Activated T-helper 17 cell treated with anti-CD3 and anti-CD28 coated beads, Interleukin-2, amount 50 U/mL, for 72 hours (primary cell): ENCODE data around the gene FAM236C. TPM values are rescaled to one million over a fixed set of nuclear protein-coding genes. Genes with fewer than 3 reads are reported as not detected.
"Not testable (repeated sequence)": the region's sequence is repeated elsewhere in the genome, so short reads cannot be mapped to it uniquely, and the experiment has no call there.

Experiments used
- ATAC-seq: fragments of 150-1000 bp; cut with Tn5 transposase; replicated peaks from 2 replicates; pipeline ENCODE4 v1.10.0; 2021; ENCODE audit warnings: mild to moderate bottlenecking, moderate library complexity
- H3K27ac Mint-ChIP-seq: one replicate; pipeline ENCODE4 v1.8.0; 2022; ENCODE audit warnings: mixed read lengths
- H3K27me3 Mint-ChIP-seq: one replicate; pipeline ENCODE4 v1.8.0; 2022; ENCODE audit warnings: mixed read lengths
- H3K36me3 Mint-ChIP-seq: one replicate; pipeline ENCODE4 v1.8.0; 2022; ENCODE audit warnings: low read depth, mild to moderate bottlenecking, mixed read lengths
- H3K4me1 Mint-ChIP-seq: one replicate; pipeline ENCODE4 v1.8.0; 2022; ENCODE audit warnings: mixed read lengths
- H3K4me3 Mint-ChIP-seq: one replicate; pipeline ENCODE4 v1.8.0; 2022; ENCODE audit warnings: mild to moderate bottlenecking, mixed read lengths
- H3K9me3 Mint-ChIP-seq: one replicate; pipeline ENCODE4 v1.8.0; 2022; ENCODE audit warnings: mixed read lengths
- total RNA-seq, 2 donors: library from RNA; stranded (reverse); gene quantifications; one replicate each; pipeline ENCODE4 v1.2.3, GENCODE V29; 2022

The FAM236C gene
- not detected for total RNA-seq

GRCh38 chrX:72912315-72912714 is at the start of gene FAM236C:
TSS of gene FAM236C (plus strand) at chrX:72912615. CDS start at chrX:72912715, 100 bp downstream.
- not testable (repeated sequence) for H3K36me3 Mint-ChIP-seq, ATAC-seq, H3K9me3 Mint-ChIP-seq

DNA sequence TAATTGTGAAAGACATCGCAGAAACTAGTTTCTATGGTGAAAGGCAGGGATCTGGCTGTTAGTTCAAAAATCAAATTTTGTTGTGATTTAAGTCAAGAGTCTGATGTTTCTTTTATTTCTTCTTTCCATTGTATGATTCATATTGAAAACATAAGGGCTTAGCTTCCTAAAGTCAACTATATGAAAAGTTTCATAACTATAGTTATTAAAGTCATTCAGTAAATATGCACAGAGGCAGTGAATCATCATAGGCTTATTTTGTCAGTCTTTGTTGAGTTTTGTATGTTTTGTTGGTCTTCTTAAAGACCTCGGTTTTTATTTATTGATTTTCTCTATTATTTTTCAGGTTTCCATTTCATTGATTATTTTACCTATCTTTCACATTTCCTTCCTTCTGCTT is 29.5 kb upstream of the FAM236C start:
- H3K4me1 Mint-ChIP-seq, H3K27me3 Mint-ChIP-seq, H3K36me3 Mint-ChIP-seq, H3K4me3 Mint-ChIP-seq, ATAC-seq, H3K9me3 Mint-ChIP-seq, H3K27ac Mint-ChIP-seq: not testable (repeated sequence)

More at GRCh38 chrX:72912315-72912714, at the start of gene FAM236C:
- not testable (repeated sequence) for H3K4me1 Mint-ChIP-seq, H3K27ac Mint-ChIP-seq, H3K27me3 Mint-ChIP-seq, H3K4me3 Mint-ChIP-seq

- H3K36me3 Mint-ChIP-seq, H3K27me3 Mint-ChIP-seq, H3K9me3 Mint-ChIP-seq, ATAC-seq, H3K27ac Mint-ChIP-seq, H3K4me3 Mint-ChIP-seq, H3K4me1 Mint-ChIP-seq: not testable (repeated sequence)
Observed at GRCh38 chrX:72889740-72890139, 22.7 kb upstream of the FAM236C start.

DNA sequence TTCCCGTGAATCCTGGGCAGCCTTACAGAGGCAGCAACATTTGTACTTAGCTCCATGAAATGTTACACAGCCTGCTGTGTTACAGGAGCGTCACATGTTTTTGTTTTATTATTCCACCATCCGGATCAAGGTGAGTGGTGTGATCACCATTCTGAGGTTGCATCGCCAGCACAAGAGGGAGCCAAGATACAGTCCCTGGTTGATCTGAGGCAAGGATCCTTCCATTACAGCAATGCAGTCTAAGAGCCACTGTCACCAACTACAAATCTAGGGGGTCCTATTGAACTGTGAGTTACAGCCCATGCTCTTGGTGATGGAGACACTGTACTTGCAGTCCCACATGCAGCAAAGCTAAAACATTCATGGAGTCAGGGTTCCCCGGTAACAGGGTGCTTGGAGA is 3.7 kb downstream of the FAM236C start:
- not testable (repeated sequence) for ATAC-seq, H3K4me3 Mint-ChIP-seq, H3K9me3 Mint-ChIP-seq

DNA sequence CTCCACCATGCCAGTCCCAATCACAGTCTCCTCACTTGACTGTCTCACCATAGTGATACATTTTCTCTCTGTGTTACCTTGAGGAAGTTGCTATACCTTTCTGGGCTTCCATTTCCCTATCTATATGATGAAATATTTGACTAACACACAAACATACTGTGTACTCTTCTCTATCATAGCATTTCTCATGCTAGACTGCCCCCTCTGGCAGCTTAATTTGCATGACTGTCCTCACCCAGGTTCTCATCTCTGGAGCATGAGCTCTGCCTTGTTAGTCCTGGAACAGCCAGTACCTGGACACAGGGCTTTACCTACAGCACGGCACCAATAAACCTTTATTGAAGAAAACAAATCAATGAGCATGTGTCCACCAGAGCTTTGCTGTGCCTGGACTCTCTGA is 19.9 kb downstream of the FAM236C start:
- H3K27ac Mint-ChIP-seq, ATAC-seq, H3K4me1 Mint-ChIP-seq, H3K4me3 Mint-ChIP-seq, H3K36me3 Mint-ChIP-seq, H3K27me3 Mint-ChIP-seq, H3K9me3 Mint-ChIP-seq: not testable (repeated sequence)

More for the DNA sequence above, 3.7 kb downstream of the FAM236C start:
- H3K36me3 Mint-ChIP-seq, H3K27me3 Mint-ChIP-seq, H3K4me1 Mint-ChIP-seq, H3K27ac Mint-ChIP-seq: not testable (repeated sequence)

GRCh38 chrX:72936455-72936854 is 24.0 kb downstream of the FAM236C start:
- H3K4me1 Mint-ChIP-seq, ATAC-seq, H3K36me3 Mint-ChIP-seq, H3K4me3 Mint-ChIP-seq, H3K27ac Mint-ChIP-seq, H3K9me3 Mint-ChIP-seq, H3K27me3 Mint-ChIP-seq: not testable (repeated sequence)

DNA sequence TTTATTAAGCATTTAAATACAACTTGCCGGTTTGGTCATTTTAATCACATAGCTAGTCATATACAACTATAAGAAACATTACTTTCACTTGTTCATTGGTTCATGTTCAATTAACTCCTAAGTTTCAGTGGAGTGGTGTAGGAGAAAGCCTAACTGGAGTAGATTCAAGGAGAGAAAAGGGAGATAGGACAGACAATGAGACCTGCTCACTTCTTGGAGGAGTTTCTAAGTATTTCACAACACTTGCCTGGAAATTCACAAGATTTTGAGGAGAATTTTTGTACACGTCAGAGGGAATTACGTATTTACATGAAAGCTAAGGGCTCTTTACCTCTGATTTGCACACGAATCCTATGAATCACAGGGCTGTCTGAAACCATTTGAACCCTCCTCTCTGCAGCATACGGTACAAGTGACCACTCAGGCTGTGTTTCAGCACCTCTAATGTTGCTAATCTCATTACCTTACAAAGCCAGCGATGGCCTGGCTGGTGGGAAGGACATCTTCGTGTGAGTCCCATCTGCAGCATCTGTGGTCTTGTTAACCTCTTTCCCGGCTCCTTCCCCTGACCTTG is 24.6 kb downstream of the FAM236C start:
- H3K9me3 Mint-ChIP-seq, H3K4me1 Mint-ChIP-seq, H3K27me3 Mint-ChIP-seq, ATAC-seq, H3K27ac Mint-ChIP-seq, H3K36me3 Mint-ChIP-seq, H3K4me3 Mint-ChIP-seq: not testable (repeated sequence)

- H3K4me1 Mint-ChIP-seq, H3K36me3 Mint-ChIP-seq, ATAC-seq, H3K4me3 Mint-ChIP-seq, H3K9me3 Mint-ChIP-seq, H3K27ac Mint-ChIP-seq, H3K27me3 Mint-ChIP-seq: not testable (repeated sequence)
Observed at GRCh38 chrX:72937906-72938305, 25.5 kb downstream of the FAM236C start, which contains the start of gene FAM236A. TSS of gene FAM236A (plus strand) at chrX:72938206. CDS start at chrX:72938263, 57 bp downstream.

DNA sequence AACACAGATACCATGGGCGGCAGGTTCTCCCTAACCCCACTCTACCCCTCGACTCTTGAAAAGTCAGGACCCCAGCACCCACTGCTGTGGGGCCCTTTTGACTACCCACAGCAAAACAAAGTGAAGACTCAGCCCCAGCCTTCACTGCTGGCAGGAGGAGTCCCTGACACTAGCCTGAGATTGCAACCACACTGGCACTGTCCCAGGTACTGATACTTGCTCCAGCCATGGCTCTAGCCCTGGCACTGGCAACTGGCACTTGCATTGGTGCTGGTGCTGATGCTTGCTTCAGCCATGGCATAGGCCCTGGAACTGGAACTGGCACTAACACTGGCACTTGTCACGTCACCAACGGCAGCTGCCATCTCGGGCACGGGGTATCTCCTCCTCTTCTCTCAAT is 29.9 kb downstream of the FAM236C start:
- not testable (repeated sequence) for H3K27ac Mint-ChIP-seq, H3K9me3 Mint-ChIP-seq, H3K36me3 Mint-ChIP-seq, H3K27me3 Mint-ChIP-seq, H3K4me1 Mint-ChIP-seq, H3K4me3 Mint-ChIP-seq, ATAC-seq

DNA sequence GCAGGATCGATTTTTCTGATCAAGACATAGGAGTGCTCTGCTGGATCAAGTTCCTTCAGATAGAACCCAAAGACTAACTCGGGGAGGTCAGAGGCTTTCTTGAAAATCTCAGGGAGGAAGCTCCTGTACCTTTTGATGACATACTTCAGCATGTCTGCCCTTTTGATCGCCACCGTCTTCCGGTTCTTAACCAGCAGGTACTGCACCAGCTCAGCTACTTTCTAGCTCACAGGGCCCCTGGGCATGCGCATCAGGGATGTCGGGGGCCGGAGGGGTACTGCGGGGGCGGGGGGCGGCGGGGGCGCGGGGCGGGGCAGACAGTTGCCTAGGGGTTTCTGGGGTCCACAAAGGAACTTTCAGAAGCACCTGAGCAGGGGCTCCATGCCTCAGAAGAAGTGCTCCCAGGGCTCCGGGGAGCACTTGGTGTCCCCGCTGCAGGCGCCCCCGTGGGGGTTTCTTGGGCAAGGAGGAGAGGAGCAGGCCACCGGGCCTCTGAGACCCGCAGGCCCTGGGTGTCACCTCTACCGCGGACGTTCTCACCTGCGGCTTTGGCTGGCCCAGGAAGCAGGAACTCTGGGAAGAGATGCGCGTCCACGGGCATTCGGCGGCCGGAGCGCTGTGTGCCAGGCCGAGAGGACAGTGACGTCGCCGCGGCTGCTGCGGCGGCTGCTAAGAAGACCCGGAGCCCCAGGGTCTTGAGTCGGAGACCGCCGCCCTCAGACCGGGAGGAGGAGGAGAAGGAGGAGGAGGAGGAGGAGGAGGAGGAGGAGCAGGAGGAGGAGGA is 30.8 kb downstream of the FAM236C start:
- not testable (repeated sequence) for H3K27me3 Mint-ChIP-seq, H3K4me3 Mint-ChIP-seq, H3K4me1 Mint-ChIP-seq, H3K27ac Mint-ChIP-seq, H3K9me3 Mint-ChIP-seq, H3K36me3 Mint-ChIP-seq
- ATAC-seq: peak; percentile 89

GRCh38 chrX:72943819-72944169 is 31.4 kb downstream of the FAM236C start, which contains the start of gene DMRTC1:
TSS of gene DMRTC1 (minus strand) at chrX:72943837. CDS start at chrX:72875694, 68,143 bp downstream.
- peak; percentile 81 for ATAC-seq
- not testable (repeated sequence) for H3K4me1 Mint-ChIP-seq, H3K9me3 Mint-ChIP-seq, H3K4me3 Mint-ChIP-seq, H3K27ac Mint-ChIP-seq, H3K36me3 Mint-ChIP-seq, H3K27me3 Mint-ChIP-seq

DNA sequence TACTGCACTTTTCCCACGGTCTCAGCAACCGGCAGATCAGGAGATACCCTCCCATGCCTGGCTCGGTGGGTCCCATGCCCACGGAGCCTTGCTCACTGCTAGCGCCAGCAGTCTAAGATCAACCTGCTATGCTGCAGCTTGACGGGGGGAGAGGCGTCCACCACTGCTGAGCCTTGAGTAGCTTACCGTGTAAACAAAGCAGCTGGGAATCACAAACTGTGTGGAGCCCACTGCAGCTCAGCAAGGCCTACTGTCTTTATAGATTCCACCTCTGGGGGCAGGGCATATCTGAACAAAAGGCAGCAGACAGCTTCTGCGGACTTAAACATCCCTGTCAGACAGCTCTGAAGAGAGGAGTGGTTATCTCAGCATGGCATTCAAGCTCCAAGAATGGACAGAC is 47.6 kb downstream of the FAM236C start:
- not testable (repeated sequence) for ATAC-seq, H3K9me3 Mint-ChIP-seq, H3K27me3 Mint-ChIP-seq, H3K36me3 Mint-ChIP-seq, H3K4me3 Mint-ChIP-seq, H3K4me1 Mint-ChIP-seq, H3K27ac Mint-ChIP-seq

Other genes starting within 250 kb of the FAM236C start
- 1 to 10 TPM; 4.2 to 9.9 TPM for gene PHKA1, start 198.3 kb upstream of the FAM236C start, total RNA-seq
- gene DMRTC1B, start 135.7 kb upstream of the FAM236C start, total RNA-seq: under 1 TPM in 1 of 2 donors, not detected in 1; 0.37 TPM
- gene FAM236B, start 130.0 kb upstream of the FAM236C start, total RNA-seq: not detected
- gene FAM236D, start 104.4 kb upstream of the FAM236C start, total RNA-seq: not detected
- gene FAM236A, start 25.6 kb downstream of the FAM236C start, total RNA-seq: not detected
- under 1 TPM in 1 of 2 donors, not detected in 1; 0.37 TPM for gene DMRTC1, start 31.2 kb downstream of the FAM236C start, total RNA-seq
- not detected for gene PABPC1L2B, start 90.3 kb downstream of the FAM236C start, total RNA-seq
- not detected for gene PABPC1L2A, start 166.9 kb downstream of the FAM236C start, total RNA-seq